COR-L47 (cell line): ENCODE data around the gene C1QL2.
A peak's percentile ranks its signal among the peaks of the same experiment; 100 is the strongest.

Experiments used
- DNase-seq: peaks from one replicate; lab custom pipeline; 2025; lab: John Stamatoyannopoulos, UW

C1QL2 gene

GRCh38 chr2:119158563-119159347 is at the start of gene C1QL2:
Gene C1QL2, minus strand, starts transcription at chr2:119158751. Its CDS starts 482 bp downstream, at chr2:119158269.
- DNase-seq, result peak; percentile 22

DNA sequence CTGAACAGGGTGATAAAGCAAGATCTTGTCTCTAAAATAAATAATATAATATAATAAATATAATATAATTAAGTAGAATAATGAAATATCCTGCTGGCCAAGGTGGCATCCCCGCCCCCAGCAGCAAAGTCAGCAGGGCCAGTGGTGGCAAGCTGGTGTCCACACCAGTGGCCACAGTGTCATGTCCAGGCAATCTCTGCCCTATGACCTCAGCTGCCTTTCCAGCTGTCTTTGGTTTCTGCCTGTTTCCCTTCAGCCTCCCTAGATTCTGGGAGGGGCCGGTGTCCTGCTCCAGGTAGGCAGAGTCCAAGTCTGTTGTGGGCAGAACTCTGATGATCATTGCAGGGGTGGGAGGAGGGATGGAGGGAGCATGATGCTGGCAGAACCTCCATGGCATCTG is 48.9 kb upstream of the C1QL2 start:
- no peak for DNase-seq

DNA sequence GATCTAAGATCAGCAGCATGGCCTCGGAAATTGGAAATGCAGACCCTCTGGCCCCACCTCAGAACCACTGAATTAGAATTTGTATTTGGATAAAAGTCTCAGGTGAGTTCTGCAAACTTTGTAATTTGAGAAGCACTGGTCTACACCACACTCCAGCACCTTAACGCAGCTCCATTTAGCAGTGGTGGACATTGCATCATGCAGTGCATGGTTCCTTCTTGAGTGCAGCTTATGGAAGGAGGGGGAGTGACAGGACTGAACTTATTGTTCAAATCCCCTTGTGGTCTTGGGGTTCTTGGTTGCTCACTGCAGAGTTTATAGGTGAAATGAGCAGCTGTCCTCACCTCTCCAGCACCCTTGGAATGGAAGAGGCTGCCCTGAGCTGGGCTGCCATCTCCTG is 47.6 kb upstream of the C1QL2 start:
- DNase-seq, result no peak

DNA sequence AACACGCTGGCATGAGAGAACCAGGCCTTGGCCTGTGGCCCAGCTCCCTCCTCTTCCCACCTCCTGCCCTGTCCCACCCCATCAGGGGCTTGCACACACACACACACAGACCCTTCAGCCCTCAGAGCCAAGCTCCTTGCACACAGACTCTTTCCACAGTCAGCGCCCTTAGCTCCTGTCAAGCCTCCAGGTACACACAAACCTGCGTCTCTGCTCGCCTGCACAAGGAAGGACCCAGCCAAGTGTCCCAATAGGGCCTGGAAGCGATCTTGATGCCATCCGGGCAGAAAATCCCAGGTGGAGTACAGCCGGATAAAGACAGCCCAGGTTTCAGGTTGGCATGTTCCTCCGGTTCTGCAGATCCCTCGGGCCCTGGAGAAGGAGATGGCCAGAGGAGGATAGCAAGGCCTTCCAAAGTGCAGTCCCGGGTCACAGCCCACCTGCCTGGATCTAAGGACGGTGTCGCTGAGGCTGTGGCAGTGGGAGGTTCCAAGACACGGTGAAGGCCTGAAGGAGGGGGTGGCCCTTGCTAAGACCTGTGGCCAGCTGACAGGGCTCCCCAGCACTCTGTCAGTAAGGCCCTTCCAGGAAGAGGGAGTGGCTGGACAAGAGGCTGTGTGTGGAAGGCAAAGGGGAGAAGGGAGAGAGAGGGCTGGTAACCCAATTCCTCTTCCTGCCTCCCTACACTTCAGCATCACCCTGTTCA is 46.6 kb upstream of the C1QL2 start:
- no peak for DNase-seq

GRCh38 chr2:119204525-119204924 is 46.0 kb upstream of the C1QL2 start:
- no peak for DNase-seq

DNA sequence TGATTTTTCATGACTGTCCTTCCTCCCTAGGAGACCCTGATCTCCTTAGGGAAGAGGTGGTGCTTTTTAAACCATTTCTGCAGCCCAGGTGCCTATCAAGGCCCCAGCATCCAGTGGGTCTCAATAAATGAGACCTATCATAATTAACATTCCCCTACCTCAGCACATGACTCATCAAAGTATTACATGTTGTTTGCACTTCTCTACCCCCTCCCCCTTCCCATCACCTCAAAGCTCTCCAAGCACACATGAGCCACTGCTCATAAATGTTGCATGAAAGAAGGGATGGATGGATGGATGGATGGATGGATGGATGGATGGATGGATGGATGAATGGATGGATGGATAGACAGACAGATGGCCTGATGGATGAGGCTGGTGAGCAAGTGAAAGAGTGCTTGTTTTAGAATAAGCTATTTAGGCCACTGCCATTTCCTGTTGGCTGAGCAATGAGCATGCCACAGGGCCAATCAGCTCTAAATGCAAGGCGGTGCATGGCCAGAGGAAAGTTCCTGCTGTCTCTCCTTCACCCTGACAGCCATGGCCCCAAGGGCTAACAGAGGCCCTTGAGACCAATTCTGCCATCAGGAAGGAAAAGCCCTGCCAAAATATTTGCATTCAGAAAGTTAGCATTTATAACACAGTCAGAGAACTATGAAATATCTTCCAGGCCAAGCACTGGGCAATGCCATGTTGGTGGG is 44.2 kb upstream of the C1QL2 start:
- DNase-seq, result no peak

DNA sequence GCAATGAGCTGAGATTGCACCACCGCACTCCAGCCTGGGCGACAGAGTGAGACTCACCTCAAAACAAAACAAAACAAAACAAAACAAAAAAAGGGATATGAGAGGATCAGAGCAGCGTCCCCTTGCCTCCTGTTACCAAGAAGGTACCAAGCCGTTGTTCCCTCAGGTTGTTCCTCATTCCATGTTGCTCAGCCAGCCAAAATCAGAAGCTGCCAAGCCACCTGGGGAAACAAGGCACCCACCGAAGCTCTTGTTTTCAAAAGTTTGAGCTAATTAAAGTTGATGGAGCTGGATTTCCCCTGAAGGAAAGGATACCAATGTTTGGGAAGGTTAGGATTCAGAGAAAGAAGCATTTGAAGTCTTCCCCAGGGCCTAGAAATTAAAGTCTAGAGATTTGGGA is 43.3 kb upstream of the C1QL2 start:
- no peak for DNase-seq

- no peak for DNase-seq
Measured at GRCh38 chr2:119198240-119198840, 39.8 kb upstream of the C1QL2 start.

DNA sequence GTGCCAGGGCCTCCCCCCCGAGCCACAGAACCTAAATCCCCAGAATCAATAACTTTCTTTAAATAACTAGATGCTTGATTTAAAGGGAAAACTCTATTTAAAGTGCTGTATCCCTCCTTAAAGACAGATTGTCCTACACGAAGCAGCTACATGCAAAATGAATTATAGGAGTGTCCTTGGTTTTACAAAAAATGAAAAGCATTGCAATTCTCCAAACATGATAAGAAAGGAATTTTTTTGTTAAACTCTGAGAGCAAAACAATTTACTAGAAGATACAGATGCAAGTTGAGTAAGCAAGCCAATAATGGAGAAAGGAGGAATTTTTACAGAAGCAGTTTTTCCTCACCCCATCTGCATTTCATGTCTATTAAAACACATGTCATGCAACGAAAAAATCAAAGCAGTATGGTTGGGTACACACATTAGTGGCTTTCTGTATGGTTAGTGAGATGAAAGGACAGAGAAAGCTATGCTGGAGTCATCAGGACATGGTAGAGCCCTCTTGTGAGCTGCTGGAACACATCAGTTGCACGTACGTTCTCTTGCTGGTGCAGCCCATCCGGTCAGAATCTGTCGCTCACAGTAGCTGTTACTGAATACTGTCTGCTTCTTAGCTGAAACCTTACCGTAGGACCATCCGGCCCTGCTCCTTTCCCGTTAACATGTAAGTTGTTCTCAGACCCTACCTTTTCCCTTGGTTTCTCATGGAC is 39.1 kb upstream of the C1QL2 start:
- no peak for DNase-seq

GRCh38 chr2:119197126-119197405 is 38.5 kb upstream of the C1QL2 start:
- no peak for DNase-seq

- DNase-seq, result no peak
Measured at GRCh38 chr2:119196301-119197125, 38.0 kb upstream of the C1QL2 start.

DNA sequence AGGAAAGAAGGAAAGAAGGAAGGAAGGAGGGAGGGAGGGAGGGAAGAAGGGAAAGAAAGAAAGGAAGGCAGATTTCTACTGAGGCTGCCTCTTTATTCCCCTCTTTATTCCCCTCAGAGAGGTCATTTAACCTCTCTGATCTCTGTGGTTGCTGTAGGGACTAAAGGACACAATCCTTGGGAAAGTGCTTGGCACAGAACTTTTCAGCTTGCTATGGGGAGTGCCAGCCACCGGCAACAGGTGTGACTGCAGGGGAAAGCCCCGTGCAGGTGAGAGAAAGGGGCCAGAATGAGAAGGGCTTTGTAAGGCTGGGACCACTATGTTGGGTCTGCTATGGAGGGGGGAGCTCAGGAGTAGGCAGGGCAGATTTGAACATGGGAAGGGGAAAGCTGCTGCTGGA is 37.3 kb upstream of the C1QL2 start:
- no peak for DNase-seq

- DNase-seq, result no peak
Measured at GRCh38 chr2:119195001-119195400, 36.5 kb upstream of the C1QL2 start.

DNA sequence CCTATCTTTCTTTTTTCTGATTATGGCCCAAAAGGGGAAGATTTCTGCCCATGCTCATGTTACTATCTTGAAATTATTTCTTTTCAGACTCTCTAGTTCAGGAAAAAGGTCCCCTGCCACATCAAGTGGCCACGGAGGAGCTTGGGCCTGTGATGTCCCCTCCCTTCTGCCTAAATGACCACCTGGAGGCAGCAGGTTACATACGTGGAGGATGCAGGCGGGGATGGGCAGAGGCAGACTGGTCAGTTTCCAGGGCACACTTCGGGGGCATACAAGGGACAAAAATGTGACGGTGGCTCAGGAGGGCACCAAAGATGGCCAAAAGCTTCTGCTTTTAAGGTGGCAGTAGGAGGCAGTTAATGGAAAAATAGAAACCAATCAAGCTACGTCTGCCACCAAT is 34.3 kb upstream of the C1QL2 start:
- no peak for DNase-seq

DNA sequence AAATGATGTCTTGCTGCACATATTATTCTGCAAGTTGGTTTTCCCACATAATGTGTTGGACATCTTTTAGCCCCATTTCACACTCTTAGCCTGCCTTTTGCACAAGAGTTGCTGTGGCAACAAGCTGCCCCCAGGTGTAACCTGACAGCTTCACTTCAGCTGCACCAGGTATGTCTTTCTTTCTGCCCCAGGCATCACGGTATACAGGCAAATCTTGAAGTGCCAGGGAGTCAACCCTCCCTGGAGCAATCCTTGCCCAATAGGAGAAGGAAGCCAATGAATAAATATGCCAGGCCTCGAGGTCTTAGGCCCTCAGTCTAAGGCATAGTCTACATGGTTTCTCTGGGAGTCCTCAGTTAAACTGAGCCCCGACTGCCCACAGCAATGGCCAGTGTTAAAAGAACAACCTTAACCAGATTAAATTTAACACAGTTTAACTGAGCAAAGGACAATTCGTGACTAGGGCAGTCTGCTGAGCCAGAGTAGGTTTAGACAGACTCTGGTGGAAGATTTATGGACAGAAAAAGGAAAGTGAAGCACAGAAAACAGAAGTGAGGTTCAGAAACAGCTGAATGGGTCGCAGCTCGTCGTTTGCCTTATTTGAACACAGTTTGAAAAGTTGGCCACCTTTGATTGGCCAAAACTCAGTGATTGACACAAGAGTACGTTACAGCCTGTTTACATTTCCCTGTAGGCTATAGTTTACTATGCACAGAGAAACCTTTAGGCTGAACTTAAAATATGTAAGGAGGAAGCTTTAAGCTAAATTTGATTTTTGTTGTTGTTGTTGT is 32.0 kb upstream of the C1QL2 start:
- DNase-seq, result no peak

GRCh38 chr2:119184512-119184911 is 26.0 kb upstream of the C1QL2 start:
- no peak for DNase-seq

DNA sequence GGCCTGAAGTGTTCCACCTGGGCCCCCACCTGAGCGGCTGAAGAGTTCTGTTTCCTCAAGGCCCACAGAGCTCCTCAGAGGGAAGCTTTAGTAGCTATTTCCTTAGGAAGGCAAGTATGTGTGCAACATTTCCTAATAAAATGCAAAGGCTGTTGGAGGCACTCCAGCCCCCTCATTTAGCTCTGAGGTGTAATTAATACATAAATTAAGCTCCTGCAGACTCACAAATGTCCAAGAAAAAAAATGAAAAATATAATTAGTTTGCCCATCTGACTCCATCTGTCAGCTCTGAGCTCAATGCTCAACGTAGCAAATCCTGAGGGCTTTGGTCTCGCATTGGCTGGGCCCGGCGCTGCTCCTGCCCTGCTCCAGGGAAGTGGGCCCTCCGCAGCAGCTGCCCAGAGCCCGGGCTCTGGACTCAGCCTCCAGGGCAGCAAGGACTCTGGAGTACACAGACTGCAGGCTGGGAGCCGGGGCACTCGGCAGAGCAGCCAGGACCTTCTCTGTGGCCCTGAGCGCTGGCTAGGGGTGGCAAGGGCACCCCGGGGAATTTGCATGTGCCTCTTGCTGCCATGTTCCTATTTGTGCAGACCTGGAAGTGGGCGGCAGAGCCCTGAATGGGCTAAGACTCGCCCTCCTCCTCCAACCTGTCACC is 23.4 kb upstream of the C1QL2 start:
- no peak for DNase-seq

DNA sequence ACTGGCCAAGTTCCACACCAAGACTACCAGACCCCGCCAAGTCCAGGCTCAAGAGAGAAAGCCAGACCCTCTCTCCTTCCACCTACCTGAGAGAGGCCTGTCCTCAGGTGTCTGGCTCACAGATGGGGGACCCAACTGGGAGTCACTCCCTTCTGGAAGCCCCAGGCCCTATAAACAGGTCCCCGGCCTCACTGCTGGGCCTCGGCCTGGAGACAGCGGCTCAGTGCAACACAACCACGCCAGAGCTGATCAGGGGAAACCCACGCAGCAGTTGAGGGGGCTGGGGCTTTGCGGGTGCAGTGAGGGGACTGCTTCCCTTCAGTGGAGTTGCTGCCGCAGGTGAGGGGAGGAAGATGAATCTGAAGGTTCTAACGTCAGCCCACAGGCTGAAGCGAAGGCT is 22.8 kb upstream of the C1QL2 start:
- DNase-seq, result no peak

DNA sequence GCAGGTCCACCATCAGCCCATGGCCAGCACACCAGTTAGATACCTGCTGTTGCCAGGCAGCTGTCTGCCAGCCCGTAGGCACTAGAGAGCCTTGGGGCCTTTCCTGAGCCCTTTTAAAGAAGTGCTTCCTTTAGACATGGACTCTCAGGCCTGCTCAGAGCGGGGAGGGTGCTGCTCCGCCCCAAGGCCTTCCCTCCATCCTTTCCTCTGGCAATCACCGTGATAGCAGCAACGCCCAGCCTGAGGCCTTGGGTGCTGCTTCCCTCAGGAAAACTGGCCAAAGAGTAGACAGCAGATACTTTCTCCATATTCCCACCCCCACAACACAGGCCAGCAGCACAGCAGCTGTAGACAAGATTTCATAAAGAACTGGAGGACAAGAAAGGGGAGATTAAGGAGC is 22.3 kb upstream of the C1QL2 start:
- DNase-seq, result no peak

DNA sequence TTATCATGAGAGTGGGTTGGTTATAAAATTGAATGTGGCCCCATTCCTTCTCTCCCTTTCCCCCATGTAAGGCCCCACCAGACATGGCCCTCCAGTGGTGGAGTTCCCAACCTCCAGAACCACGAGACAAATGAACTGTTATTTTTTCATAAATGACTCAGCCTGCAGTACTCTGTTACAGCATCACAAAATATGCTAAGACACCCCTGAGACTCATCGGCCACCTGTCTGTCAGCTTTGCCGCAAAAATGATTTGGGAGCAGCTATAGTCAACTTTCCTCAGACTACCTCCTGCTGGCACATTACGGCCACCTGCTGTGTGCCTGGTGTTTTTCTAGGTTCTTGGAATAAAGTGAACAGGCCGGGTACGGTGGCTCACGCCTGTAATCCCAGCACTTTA is 21.4 kb upstream of the C1QL2 start:
- DNase-seq, result no peak
